Breast epithelium (tissue), 3 donors: ENCODE results near the gene MYO18B.

Experiments
- POLR2A ChIP-seq: fragments of 450-650 bp; IDR thresholded peaks from one replicate; pipeline ENCODE4 v1.6.1; 2016; ENCODE audit warnings: antibody characterized with exemption, mild to moderate bottlenecking, moderate library complexity
- POLR2AphosphoS5 ChIP-seq, 3 donors: sonication (generic); formaldehyde crosslinking; IDR thresholded peaks; one replicate each; pipeline ENCODE4 v1.6.1; 2017; ENCODE audit warnings: antibody characterized with exemption in 3 of 3
- TF ChIP-seq, protein P1 (sequence below), 3 donors: fragments of 450-650 bp; IDR thresholded peaks; one replicate each; pipeline ENCODE4 v1.5.1; 2016 to 2017; ENCODE audit warnings: antibody characterized with exemption in 3 of 3, mild to moderate bottlenecking in 3 of 3, moderate library complexity in 3 of 3

- TF ChIP-seq POLR2A, result no peak
- TF ChIP-seq, protein P1, sequence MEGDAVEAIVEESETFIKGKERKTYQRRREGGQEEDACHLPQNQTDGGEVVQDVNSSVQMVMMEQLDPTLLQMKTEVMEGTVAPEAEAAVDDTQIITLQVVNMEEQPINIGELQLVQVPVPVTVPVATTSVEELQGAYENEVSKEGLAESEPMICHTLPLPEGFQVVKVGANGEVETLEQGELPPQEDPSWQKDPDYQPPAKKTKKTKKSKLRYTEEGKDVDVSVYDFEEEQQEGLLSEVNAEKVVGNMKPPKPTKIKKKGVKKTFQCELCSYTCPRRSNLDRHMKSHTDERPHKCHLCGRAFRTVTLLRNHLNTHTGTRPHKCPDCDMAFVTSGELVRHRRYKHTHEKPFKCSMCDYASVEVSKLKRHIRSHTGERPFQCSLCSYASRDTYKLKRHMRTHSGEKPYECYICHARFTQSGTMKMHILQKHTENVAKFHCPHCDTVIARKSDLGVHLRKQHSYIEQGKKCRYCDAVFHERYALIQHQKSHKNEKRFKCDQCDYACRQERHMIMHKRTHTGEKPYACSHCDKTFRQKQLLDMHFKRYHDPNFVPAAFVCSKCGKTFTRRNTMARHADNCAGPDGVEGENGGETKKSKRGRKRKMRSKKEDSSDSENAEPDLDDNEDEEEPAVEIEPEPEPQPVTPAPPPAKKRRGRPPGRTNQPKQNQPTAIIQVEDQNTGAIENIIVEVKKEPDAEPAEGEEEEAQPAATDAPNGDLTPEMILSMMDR (IDR thresholded peaks at IDR 0.05), result no peak
- no peak for TF ChIP-seq POLR2AphosphoS5 (IDR thresholded peaks at IDR 0.05)
These were observed 23.8 kb downstream of the MYO18B start for GRCh38 chr22:25765801-25766200.
